ENCODE measurements around the gene SNRPA1.

The SNRPA1 gene

DNA sequence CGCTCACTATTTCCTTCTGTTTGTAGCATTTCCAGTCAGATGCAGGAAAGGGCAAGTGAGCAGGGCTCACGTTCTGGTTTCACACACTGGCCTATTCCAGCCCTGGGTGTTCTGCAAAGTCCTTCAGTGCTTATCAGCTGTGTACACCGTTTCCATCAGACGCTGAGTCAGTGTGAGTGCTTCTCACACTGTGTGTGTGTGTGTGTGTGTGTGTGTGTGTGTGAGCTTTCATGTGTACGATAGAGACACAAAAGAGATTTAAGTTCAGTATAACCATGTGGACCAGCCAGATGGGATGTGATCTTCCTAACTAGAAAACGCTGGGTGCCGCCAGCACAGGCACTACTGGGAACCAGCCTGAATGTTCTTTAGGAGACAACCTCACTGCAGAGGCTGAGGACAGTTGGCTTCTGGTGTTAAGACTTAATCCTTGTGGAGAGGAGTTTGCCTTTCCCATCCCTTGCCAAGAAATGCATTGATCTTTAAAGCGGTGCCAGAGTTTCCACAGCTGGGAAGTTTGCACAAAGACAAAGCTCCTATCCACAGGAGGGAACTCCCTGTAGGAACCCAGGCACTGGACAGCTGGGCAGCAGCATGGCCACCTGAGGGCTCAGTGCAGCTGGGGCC, 39.3 kb downstream of the SNRPA1 start:
- H3F3A ChIP-seq (ENCODE audit: insufficient read depth) = peaks cover 11% of the 10 kb centered on the region
- peaks cover 2% of the 10 kb centered on the region for H3K79me2 ChIP-seq (ENCODE audit: insufficient read depth, low read length)
- no peaks in the 10 kb centered on the region for H3K9me3 ChIP-seq (ENCODE audit: insufficient read depth, low read length)
- H2AFZ ChIP-seq (ENCODE audit: low read depth, low read length, severe bottlenecking) = no peak overlapping the region
- TF ChIP-seq EZH2phosphoT487 (conservative IDR thresholded peaks at IDR 0.05; ENCODE audit: low read length) (no peak), CTCF (IDR thresholded peaks at IDR 0.05; ENCODE audit: insufficient read depth, low read length, poor library complexity, severe bottlenecking) (no peak)
- H3K9me2 ChIP-seq (replicated peaks; ENCODE audit: insufficient read depth, low read length) = no peaks in the 10 kb centered on the region
- no peak overlapping the region for H3K4me3 ChIP-seq (ENCODE audit: insufficient read depth, low read length, poor library complexity, severe bottlenecking)
- no peak overlapping the region for H3K27ac ChIP-seq (ENCODE audit: low read depth, low read length)
- no peak overlapping the region for H3K9ac ChIP-seq (ENCODE audit: low read length)
- no peaks in the 10 kb centered on the region for H3K36me3 ChIP-seq (ENCODE audit: low read length)
- no peaks in the 10 kb centered on the region for H3K27me3 ChIP-seq (ENCODE audit: low read length)
- no peak overlapping the region for H3K4me2 ChIP-seq (ENCODE audit: low read depth, low read length, poor library complexity, severe bottlenecking)
- H4K20me1 ChIP-seq (ENCODE audit: low read depth, low read length) = no peaks in the 10 kb centered on the region

GRCh38 chr15:101255051-101255395, 40.0 kb downstream of the SNRPA1 start:
- Histone ChIP-seq H3K27me3 (ENCODE audit: low read length) (no peaks in the 10 kb centered on the region), H2AFZ (ENCODE audit: low read depth, low read length, severe bottlenecking) (no peak overlapping the region), H3K9ac (ENCODE audit: low read length) (no peak overlapping the region), H3K4me3 (ENCODE audit: insufficient read depth, low read length, poor library complexity, severe bottlenecking) (no peak overlapping the region), H3K27ac (ENCODE audit: low read depth, low read length) (no peak overlapping the region), H4K20me1 (ENCODE audit: low read depth, low read length) (0 out of 2 replicates have a peak, but pooled peaks cover 4% of the 10 kb centered on the region), H3K9me3 (ENCODE audit: insufficient read depth, low read length) (no peaks in the 10 kb centered on the region), H3K4me2 (ENCODE audit: low read depth, low read length, poor library complexity, severe bottlenecking) (no peak overlapping the region), H3F3A (ENCODE audit: insufficient read depth) (peaks cover 11% of the 10 kb centered on the region), H3K79me2 (ENCODE audit: insufficient read depth, low read length) (peaks cover 9% of the 10 kb centered on the region), H3K9me2 (replicated peaks; ENCODE audit: insufficient read depth, low read length) (no peaks in the 10 kb centered on the region), H3K36me3 (ENCODE audit: low read length) (no peaks in the 10 kb centered on the region)
- no peak for TF ChIP-seq EZH2phosphoT487 (conservative IDR thresholded peaks at IDR 0.05; ENCODE audit: low read length)
- TF ChIP-seq CTCF (IDR thresholded peaks at IDR 0.05; ENCODE audit: insufficient read depth, low read length, poor library complexity, severe bottlenecking) = no peak

- H2AFZ ChIP-seq (ENCODE audit: low read depth, low read length, severe bottlenecking) = no peak overlapping the region
- H3F3A ChIP-seq (ENCODE audit: insufficient read depth) = peaks cover 11% of the 10 kb centered on the region
- H3K36me3 ChIP-seq (ENCODE audit: low read length) = no peaks in the 10 kb centered on the region
- H4K20me1 ChIP-seq (ENCODE audit: low read depth, low read length) = 0 out of 2 replicates have a peak, but pooled peaks cover 4% of the 10 kb centered on the region
- peaks cover 15% of the 10 kb centered on the region for H3K79me2 ChIP-seq (ENCODE audit: insufficient read depth, low read length)
- no peak overlapping the region for H3K4me3 ChIP-seq (ENCODE audit: insufficient read depth, low read length, poor library complexity, severe bottlenecking)
- H3K27ac ChIP-seq (ENCODE audit: low read depth, low read length) = no peak overlapping the region
- no peak overlapping the region for H3K4me2 ChIP-seq (ENCODE audit: low read depth, low read length, poor library complexity, severe bottlenecking)
- H3K27me3 ChIP-seq (ENCODE audit: low read length) = no peaks in the 10 kb centered on the region
- no peak overlapping the region for H3K9ac ChIP-seq (ENCODE audit: low read length)
- no peaks in the 10 kb centered on the region for H3K9me2 ChIP-seq (replicated peaks; ENCODE audit: insufficient read depth, low read length)
- H3K9me3 ChIP-seq (ENCODE audit: insufficient read depth, low read length) = no peaks in the 10 kb centered on the region
- no peak for TF ChIP-seq CTCF (IDR thresholded peaks at IDR 0.05; ENCODE audit: insufficient read depth, low read length, poor library complexity, severe bottlenecking)
- no peak for TF ChIP-seq EZH2phosphoT487 (conservative IDR thresholded peaks at IDR 0.05; ENCODE audit: low read length)
Measured at GRCh38 chr15:101254157-101255050, 40.6 kb downstream of the SNRPA1 start.
